ENCODE data around the gene ATP9A. TPM values are rescaled to one million over a fixed set of nuclear protein-coding genes. Genes with fewer than 3 reads are reported as not detected.
"Not testable (repeated sequence)": the region's sequence is repeated elsewhere in the genome, so short reads cannot be mapped to it uniquely, and the experiment has no call there.

Gene ATP9A, protein sequence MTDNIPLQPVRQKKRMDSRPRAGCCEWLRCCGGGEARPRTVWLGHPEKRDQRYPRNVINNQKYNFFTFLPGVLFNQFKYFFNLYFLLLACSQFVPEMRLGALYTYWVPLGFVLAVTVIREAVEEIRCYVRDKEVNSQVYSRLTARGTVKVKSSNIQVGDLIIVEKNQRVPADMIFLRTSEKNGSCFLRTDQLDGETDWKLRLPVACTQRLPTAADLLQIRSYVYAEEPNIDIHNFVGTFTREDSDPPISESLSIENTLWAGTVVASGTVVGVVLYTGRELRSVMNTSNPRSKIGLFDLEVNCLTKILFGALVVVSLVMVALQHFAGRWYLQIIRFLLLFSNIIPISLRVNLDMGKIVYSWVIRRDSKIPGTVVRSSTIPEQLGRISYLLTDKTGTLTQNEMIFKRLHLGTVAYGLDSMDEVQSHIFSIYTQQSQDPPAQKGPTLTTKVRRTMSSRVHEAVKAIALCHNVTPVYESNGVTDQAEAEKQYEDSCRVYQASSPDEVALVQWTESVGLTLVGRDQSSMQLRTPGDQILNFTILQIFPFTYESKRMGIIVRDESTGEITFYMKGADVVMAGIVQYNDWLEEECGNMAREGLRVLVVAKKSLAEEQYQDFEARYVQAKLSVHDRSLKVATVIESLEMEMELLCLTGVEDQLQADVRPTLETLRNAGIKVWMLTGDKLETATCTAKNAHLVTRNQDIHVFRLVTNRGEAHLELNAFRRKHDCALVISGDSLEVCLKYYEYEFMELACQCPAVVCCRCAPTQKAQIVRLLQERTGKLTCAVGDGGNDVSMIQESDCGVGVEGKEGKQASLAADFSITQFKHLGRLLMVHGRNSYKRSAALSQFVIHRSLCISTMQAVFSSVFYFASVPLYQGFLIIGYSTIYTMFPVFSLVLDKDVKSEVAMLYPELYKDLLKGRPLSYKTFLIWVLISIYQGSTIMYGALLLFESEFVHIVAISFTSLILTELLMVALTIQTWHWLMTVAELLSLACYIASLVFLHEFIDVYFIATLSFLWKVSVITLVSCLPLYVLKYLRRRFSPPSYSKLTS
- total RNA-seq: 23.1 TPM
- long read RNA-seq, full-length matches to known transcripts: 9 of 26 reads
- long read RNA-seq, partial matches to known transcripts: 2 of 26 reads
- long read RNA-seq, other reads (novel, unspliced or antisense): 15 of 26 reads

DNA sequence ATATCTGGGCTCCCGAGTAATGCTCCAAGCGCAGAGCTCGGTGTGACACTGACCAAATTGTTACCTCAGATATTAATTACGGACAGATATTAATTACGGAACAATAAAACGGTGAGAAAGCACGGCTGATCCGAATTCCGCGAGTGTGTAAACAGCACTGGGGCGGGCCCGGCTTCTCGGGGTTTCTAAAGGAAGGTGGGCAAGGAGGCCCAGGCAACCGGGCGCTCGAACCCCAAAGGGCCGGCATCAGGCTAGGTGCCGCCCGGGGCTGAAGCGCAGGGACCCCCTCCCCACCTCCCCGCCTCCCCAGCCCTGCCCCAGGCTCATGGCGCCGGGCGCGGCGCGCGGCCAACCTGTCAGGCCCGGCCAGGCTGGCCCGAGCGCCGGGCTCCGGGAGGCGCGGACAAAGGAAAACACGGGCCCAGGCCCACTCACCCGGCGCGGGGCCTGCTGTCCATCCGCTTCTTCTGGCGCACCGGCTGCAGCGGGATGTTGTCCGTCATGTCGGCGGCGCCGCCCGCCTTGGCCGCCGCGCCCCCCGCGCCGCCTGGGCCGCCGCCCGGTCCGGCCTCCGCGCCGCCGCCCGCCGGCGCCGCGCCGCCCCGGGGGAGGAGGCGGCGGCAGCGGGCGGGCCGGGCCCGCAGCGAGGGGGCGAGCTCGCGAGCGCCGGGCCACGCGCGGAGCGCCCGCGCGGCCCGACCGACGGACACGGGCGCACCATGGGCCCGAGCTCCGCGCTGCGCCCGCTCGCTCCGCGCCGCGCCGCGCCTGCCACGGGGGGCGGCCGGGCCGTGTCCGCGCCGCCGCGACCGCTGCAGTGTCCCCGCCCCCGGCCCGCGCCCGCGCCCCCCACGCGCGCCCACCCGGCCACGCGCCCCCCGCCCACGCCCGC is at the start of gene ATP9A:
Gene ATP9A (minus strand): TSS at position 524 of the 892 bp plus-strand sequence. CDS start 21 bp downstream, at position 503.
- ATAC-seq (peak; percentile 69 to 75), DNase-seq (no peak)
- Histone ChIP-seq H3K36me3 (no peaks in the 10 kb centered on the region), H3K27ac (peak within 1 kb of the TSS; percentile 51), H3K9me3 (no peaks in the 10 kb centered on the region), H3K4me1 (no peaks in the 10 kb centered on the region), H3K27me3 (ENCODE audit: low read depth) (peaks cover 17% of the 10 kb centered on the region), H3K4me3 (peak within 1 kb of the TSS; percentile 74)
- TF ChIP-seq CTCF (IDR thresholded peaks at IDR 0.05): peak; percentile 4
- intact Hi-C loops (cut with DNase I): no loop called here

DNA sequence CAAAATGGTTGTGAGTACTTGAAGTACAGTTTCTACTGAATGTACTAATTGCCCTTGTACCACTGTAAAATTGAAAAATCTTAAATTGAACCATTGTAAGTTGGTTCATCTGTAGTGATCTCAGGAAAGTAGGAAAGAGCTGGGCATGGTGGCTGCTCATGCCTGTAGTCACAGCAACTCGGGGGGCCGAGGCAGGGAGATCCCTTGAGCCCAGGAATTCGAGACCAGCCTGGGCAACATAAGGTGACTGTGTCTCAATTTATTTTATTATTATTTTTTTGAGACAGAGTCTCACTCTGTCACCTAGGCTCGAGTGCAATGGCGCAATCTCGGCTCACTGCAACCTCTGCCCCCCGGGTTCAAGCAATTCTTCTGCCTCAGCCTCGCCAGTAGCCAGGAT is 48.7 kb upstream of the ATP9A start:
- ATAC-seq; intact Hi-C loops (cut with DNase I); H3K9me3 ChIP-seq; H3K27ac ChIP-seq; H3K27me3 ChIP-seq (ENCODE audit: low read depth); H3K36me3 ChIP-seq; H3K4me3 ChIP-seq; H3K4me1 ChIP-seq; DNase-seq: not testable (repeated sequence)

DNA sequence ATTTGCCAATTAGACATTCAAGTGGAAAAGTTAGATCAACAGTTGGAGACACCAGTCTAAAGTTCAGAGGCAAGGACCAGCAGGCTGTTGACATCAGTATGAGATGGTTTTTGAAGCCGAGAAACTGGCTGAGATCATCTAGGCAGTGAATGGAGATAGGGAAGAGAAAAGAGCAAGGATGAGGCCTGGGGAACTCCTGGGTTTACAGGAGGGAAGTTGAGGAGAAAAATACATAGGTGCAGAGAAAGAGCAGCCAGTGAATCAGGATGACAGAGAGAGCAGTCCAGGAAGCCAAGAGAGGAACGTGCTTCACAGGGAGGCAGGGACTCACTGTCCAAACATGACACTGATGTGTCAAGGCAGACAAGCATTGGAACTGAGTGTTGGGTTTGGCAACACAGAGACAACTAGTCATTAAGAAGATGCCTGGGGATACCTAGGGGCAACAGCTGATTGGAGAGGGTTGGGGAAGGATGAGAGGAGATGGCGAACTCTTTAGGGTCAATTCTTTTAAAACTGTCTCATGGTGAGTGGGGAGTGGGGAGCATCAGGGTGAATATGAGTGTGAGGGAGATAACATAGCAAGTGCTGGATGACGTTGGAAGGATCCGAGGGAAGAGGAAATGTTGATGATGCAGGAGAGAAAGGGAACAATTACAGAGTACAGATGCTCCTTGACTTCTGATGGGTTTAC is 47.3 kb upstream of the ATP9A start:
- Histone ChIP-seq H3K27ac (no peak overlapping the region), H3K36me3 (no peaks in the 10 kb centered on the region), H3K4me3 (no peak overlapping the region), H3K27me3 (ENCODE audit: low read depth) (no peaks in the 10 kb centered on the region), H3K9me3 (no peaks in the 10 kb centered on the region), H3K4me1 (no peaks in the 10 kb centered on the region)
- TF ChIP-seq CTCF (IDR thresholded peaks at IDR 0.05): no peak
- DNase-seq: no peak
- intact Hi-C loops (cut with DNase I): no loop called here
- ATAC-seq: no peak

- H3K4me3 ChIP-seq: no peak overlapping the region
- no peaks in the 10 kb centered on the region for H3K4me1 ChIP-seq
- no peaks in the 10 kb centered on the region for H3K27me3 ChIP-seq (ENCODE audit: low read depth)
- no peak for ATAC-seq
- no peak overlapping the region for H3K27ac ChIP-seq
- no peaks in the 10 kb centered on the region for H3K36me3 ChIP-seq
- H3K9me3 ChIP-seq: no peaks in the 10 kb centered on the region
- TF ChIP-seq CTCF (IDR thresholded peaks at IDR 0.05): no peak
- intact Hi-C loops (cut with DNase I): no loop called here
- no peak for DNase-seq
These were observed 44.7 kb upstream of the ATP9A start for GRCh38 chr20:51812861-51813260.

GRCh38 chr20:51811514-51812128 is 43.4 kb upstream of the ATP9A start:
- no peak for ATAC-seq
- H3K27ac ChIP-seq: no peak overlapping the region
- H3K4me3 ChIP-seq: no peak overlapping the region
- TF ChIP-seq CTCF (IDR thresholded peaks at IDR 0.05): no peak
- H3K4me1 ChIP-seq: no peaks in the 10 kb centered on the region
- H3K27me3 ChIP-seq (ENCODE audit: low read depth): no peaks in the 10 kb centered on the region
- no peak for DNase-seq
- H3K9me3 ChIP-seq: no peaks in the 10 kb centered on the region
- intact Hi-C loops (cut with DNase I): no loop called here
- no peaks in the 10 kb centered on the region for H3K36me3 ChIP-seq

Measured in lower lobe of right lung (tissue), 2 donors.